Endothelial cell (in vitro differentiated cells): ENCODE measurements around the gene DHRS7C. TPM values are rescaled to one million over a fixed set of nuclear protein-coding genes. Genes with fewer than 3 reads are reported as not detected.

Experiments
- DNase-seq: peaks from one replicate; pipeline ENCODE4 v3.0.0; 2021; ENCODE audit warnings: low spot score
- H3K27ac Mint-ChIP-seq: one replicate; pipeline ENCODE4 v1.8.0; 2021; ENCODE audit warnings: mixed read lengths, inconsistent platforms; ENCODE audit not compliant: unreplicated experiment
- H3K27me3 Mint-ChIP-seq: one replicate; pipeline ENCODE4 v1.8.0; 2021; ENCODE audit warnings: mild to moderate bottlenecking, moderate library complexity, mixed read lengths, inconsistent platforms; ENCODE audit not compliant: unreplicated experiment
- H3K36me3 Mint-ChIP-seq: one replicate; pipeline ENCODE4 v1.8.0; 2021; ENCODE audit warnings: mild to moderate bottlenecking, low read depth, mixed read lengths, inconsistent platforms; ENCODE audit not compliant: unreplicated experiment
- H3K4me1 Mint-ChIP-seq: one replicate; pipeline ENCODE4 v1.8.0; 2021; ENCODE audit warnings: mild to moderate bottlenecking, mixed read lengths, inconsistent platforms; ENCODE audit not compliant: unreplicated experiment
- H3K4me3 Mint-ChIP-seq: one replicate; pipeline ENCODE4 v1.8.0; 2021; ENCODE audit warnings: mild to moderate bottlenecking, mixed read lengths, inconsistent platforms; ENCODE audit not compliant: unreplicated experiment
- H3K9me3 Mint-ChIP-seq: one replicate; pipeline ENCODE4 v1.8.0; 2021; ENCODE audit warnings: mixed read lengths, inconsistent platforms; ENCODE audit not compliant: unreplicated experiment
- total RNA-seq: library from RNA; stranded (reverse); fragmentation: NEBNext Ultra II Directional; extraction: Animal tissue kit (Norgen Biotek cat#: 25700); gene quantifications from one replicate; pipeline ENCODE4 v1.2.1, GENCODE V29; 2021; ENCODE audit not compliant: unreplicated experiment
- TF ChIP-seq, protein P1 (sequence below): fragments of 200-600 bp; sonication (generic); IDR thresholded peaks from one replicate; pipeline ENCODE4 v1.5.0; 2021; ENCODE audit warnings: antibody characterized with exemption; ENCODE audit not compliant: unreplicated experiment

DHRS7C gene
- total RNA-seq, 1 donor from 2014 or later = 0.31 TPM

DNA sequence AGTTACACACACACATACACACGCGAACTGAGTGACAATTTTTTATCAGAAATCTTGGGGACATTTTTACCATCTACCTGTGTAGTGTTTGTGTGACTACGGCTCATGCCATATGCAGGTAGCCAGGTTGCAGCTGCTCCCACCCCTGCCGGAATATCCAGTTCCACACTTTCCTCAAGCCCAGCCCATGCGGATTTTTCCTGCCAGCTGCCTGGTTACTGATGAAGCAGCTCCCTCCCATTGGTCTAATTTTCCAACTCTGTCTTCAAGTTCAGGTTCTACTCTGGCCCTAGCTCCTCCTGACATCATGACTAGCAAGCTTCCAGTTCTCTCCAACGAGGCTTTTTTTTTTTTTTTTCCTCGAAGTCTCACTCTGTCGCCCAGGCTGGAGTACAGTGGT, 25.7 kb upstream of the DHRS7C start:
- H3K27ac Mint-ChIP-seq = no peak overlapping the region
- H3K9me3 Mint-ChIP-seq = no peaks in the 10 kb centered on the region
- H3K4me1 Mint-ChIP-seq = peaks cover 3% of the 10 kb centered on the region
- H3K4me3 Mint-ChIP-seq = no peak overlapping the region
- peaks cover 6% of the 10 kb centered on the region for H3K36me3 Mint-ChIP-seq
- H3K27me3 Mint-ChIP-seq = peaks cover 7% of the 10 kb centered on the region
- peak; percentile 28 for DNase-seq
- TF ChIP-seq, protein P1, sequence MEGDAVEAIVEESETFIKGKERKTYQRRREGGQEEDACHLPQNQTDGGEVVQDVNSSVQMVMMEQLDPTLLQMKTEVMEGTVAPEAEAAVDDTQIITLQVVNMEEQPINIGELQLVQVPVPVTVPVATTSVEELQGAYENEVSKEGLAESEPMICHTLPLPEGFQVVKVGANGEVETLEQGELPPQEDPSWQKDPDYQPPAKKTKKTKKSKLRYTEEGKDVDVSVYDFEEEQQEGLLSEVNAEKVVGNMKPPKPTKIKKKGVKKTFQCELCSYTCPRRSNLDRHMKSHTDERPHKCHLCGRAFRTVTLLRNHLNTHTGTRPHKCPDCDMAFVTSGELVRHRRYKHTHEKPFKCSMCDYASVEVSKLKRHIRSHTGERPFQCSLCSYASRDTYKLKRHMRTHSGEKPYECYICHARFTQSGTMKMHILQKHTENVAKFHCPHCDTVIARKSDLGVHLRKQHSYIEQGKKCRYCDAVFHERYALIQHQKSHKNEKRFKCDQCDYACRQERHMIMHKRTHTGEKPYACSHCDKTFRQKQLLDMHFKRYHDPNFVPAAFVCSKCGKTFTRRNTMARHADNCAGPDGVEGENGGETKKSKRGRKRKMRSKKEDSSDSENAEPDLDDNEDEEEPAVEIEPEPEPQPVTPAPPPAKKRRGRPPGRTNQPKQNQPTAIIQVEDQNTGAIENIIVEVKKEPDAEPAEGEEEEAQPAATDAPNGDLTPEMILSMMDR = no peak

DNA sequence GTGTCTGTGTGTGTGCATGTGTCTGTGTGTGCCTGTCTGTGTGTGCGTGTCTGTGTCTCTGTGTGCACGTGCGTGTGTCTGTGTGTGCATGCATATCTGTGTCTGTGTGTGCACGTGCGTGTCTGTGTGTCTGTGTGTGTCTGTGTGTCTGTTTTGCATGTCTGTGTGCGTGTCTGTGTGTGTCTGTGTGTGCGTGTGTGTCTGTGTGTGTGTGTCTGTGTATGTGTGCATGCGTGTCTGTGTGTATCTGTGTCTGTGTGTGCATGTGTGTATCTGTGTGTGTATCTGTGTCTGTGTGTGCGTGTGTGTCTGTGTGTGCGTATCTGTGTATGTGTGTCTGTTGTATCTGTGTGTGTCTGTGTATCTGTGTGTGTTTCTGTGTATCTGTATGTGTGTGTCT, 25.1 kb upstream of the DHRS7C start:
- TF ChIP-seq, protein P1 = no peak
- peaks cover 6% of the 10 kb centered on the region for H3K36me3 Mint-ChIP-seq
- DNase-seq = no peak

DNA sequence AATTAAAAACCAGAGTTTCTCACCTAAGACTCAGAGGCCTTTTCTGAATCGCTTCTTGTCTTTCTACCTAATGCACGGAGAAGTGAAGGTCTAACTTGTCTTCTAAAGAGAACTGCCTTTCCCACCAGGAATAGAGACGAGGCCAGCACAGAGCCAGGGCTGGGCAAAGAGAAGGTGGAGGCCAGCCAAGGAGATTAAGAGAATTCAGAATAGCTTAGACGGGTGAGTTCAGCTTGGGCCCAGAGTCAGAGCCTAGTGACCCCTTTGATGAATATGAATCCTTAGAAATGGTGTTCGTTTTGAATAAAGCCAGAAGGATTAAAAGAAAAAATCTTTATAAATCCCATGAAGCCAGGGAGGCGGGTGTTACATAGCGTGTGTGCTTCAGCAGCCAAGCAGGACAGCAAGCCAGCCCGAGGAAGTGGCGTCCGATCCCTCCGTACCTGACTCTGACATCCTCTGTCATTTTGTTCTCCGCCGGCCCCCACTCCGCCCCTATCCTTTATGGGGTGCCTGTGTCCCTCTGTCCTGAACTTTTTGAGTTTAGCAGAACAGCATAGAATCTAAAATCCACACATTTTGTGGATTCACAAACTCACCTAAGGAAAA, 23.0 kb upstream of the DHRS7C start:
- Mint-ChIP-seq H3K4me3 (no peak overlapping the region), H3K4me1 (peaks cover 3% of the 10 kb centered on the region), H3K9me3 (no peaks in the 10 kb centered on the region), H3K27ac (no peak overlapping the region), H3K36me3 (peaks cover 6% of the 10 kb centered on the region), H3K27me3 (peaks cover 8% of the 10 kb centered on the region)
- no peak for DNase-seq
- TF ChIP-seq, protein P1 = no peak

More for the DNA sequence above, 25.1 kb upstream of the DHRS7C start:
- Mint-ChIP-seq H3K4me3 (peak overlapping the region; percentile 54), H3K9me3 (no peaks in the 10 kb centered on the region), H3K27me3 (peaks cover 7% of the 10 kb centered on the region), H3K27ac (peak overlapping the region; percentile 10), H3K4me1 (peaks cover 3% of the 10 kb centered on the region)

DNA sequence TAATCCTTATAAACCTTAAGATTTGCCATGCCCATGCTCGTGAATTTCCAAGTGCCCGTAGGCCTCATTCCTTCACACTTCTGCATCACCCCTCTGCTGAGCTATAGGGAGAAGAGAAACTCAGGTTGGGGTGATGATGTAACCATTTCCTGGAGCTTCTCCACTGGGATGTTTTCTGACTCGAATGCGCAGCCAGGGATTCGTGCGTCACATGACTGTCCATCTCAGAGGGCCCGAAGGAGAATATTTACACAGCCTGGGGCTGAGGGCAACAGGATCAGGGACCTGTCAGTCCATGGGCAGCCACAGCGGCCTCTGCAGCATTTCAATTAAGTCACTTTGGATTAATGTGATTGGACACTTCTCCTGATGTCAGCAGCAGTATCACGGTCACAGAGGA, 21.8 kb upstream of the DHRS7C start:
- H3K36me3 Mint-ChIP-seq = peaks cover 6% of the 10 kb centered on the region

DNA sequence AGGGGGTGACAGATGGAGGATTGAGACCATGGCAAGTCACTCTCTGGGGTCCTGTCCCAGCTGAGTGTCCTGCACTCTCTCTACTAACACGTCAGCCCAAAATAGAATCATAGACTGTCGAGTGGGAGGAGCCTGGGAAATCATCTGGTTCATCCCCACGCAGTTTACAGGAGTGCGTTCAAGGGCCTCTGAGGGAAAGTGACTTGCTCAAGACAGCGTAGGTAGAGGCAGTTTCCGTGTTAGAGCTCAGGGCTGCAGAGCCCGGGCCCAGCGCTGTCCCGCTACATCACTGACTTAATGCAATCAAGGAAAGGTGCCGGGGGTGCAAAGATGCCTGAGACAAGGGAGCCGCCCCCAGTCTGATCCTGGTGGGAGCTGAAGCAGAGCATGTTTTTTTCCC, 20.1 kb upstream of the DHRS7C start:
- peaks cover 5% of the 10 kb centered on the region for H3K36me3 Mint-ChIP-seq
- H3K4me3 Mint-ChIP-seq = no peak overlapping the region
- peaks cover 6% of the 10 kb centered on the region for H3K27me3 Mint-ChIP-seq
- TF ChIP-seq, protein P1 = no peak
- H3K9me3 Mint-ChIP-seq = no peaks in the 10 kb centered on the region
- no peak overlapping the region for H3K27ac Mint-ChIP-seq
- DNase-seq = no peak
- H3K4me1 Mint-ChIP-seq = peaks cover 3% of the 10 kb centered on the region

More for the DNA sequence above, 21.8 kb upstream of the DHRS7C start:
- H3K4me1 Mint-ChIP-seq = peaks cover 3% of the 10 kb centered on the region
- H3K27me3 Mint-ChIP-seq = peaks cover 6% of the 10 kb centered on the region
- TF ChIP-seq, protein P1 = no peak
- DNase-seq = no peak
- H3K4me3 Mint-ChIP-seq = no peak overlapping the region
- no peak overlapping the region for H3K27ac Mint-ChIP-seq
- no peaks in the 10 kb centered on the region for H3K9me3 Mint-ChIP-seq
